ENCODE results near the gene ADGRL2. TPM values are rescaled to one million over a fixed set of nuclear protein-coding genes. Genes with fewer than 3 reads are reported as not detected.

Gene ADGRL2
- polyA plus RNA-seq, 1 of the 3 experiments (the other 2 are of a cell fraction), result 40.3 TPM

DNA sequence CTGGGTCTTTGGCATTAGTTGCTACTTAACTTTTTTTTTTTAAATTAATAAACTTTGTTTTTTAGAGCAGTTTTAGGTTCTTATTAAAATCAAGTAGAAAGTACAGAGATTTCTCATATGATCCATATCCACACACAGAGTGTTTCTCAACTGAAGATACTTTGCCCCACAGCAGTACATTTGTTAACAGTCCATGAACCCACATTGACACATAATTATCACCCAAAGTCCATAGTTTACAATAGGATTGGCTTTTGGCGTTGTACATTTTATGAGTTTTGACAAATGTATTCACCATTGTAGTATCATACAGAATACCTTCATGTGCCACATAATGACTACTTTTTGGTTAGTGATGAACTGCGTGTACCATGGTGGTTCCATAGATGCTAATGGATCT is 106.8 kb downstream of the ADGRL2 start:
- ChIA-PET CTCF (interaction anchor here (0.7 kb wide), 1 partner anchor 1857 kb away, joined by 4 read pairs; no protein-coding TSS in a partner anchor), POLR2A (no interaction called here)
- no peak for DNase-seq
- Histone ChIP-seq H3F3A (replicated peaks; ENCODE audit: insufficient read depth) (no peaks in the 10 kb centered on the region), H2AFZ (ENCODE audit: low read depth) (no peak overlapping the region), H3K79me2 (ENCODE audit: insufficient read depth) (peaks cover 24% of the 10 kb centered on the region), H3K9me2 (no peaks in the 10 kb centered on the region), H3K4me3 (ENCODE audit: low read depth in 2 of 2, low read length in 1 of 2) (no peak overlapping the region), H4K20me1 (ENCODE audit: insufficient read depth) (no peaks in the 10 kb centered on the region), H3K36me3 (replicated peaks in 1 of 2; ENCODE audit: control insufficient read depth in 1 of 2, insufficient read depth in 2 of 2, low read length in 1 of 2) (peaks cover 7 to 13% of the 10 kb centered on the region in 2 experiments), H3K4me1 (ENCODE audit: control insufficient read depth in 1 of 2, insufficient read depth in 2 of 2, low read depth in 1 of 2, low read length in 1 of 2) (no peaks in the 10 kb centered on the region; a peak in 1 of 4 replicates), H3K27ac (ENCODE audit: low read depth in 2 of 2, low read length in 1 of 2) (no peak overlapping the region), H3K4me2 (no peak overlapping the region), H3K9me3 (no peaks in the 10 kb centered on the region), H3K27me3 (ENCODE audit: insufficient read depth) (no peaks in the 10 kb centered on the region), H3K9ac (no peak overlapping the region)
- TF ChIP-seq, protein P1, sequence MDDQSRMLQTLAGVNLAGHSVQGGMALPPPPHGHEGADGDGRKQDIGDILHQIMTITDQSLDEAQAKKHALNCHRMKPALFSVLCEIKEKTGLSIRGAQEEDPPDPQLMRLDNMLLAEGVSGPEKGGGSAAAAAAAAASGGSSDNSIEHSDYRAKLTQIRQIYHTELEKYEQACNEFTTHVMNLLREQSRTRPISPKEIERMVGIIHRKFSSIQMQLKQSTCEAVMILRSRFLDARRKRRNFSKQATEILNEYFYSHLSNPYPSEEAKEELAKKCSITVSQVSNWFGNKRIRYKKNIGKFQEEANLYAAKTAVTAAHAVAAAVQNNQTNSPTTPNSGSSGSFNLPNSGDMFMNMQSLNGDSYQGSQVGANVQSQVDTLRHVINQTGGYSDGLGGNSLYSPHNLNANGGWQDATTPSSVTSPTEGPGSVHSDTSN (IDR thresholded peaks at IDR 0.05), result no peak
- TF ChIP-seq, protein P2, sequence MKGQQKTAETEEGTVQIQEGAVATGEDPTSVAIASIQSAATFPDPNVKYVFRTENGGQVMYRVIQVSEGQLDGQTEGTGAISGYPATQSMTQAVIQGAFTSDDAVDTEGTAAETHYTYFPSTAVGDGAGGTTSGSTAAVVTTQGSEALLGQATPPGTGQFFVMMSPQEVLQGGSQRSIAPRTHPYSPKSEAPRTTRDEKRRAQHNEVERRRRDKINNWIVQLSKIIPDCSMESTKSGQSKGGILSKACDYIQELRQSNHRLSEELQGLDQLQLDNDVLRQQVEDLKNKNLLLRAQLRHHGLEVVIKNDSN (IDR thresholded peaks at IDR 0.05; ENCODE audit: borderline replicate concordance, low read depth), result no peak
- TF ChIP-seq RAD21 (IDR thresholded peaks at IDR 0.05; ENCODE audit: low read length) (no peak), FOXJ3 (CRISPR knock-in tag; IDR thresholded peaks at IDR 0.05) (no peak), POLR2AphosphoS5 (IDR thresholded peaks at IDR 0.05; ENCODE audit: low read depth, low read length) (no peak), JUND (IDR thresholded peaks at IDR 0.05) (no peak), GATA2 (CRISPR knock-in tag; IDR thresholded peaks at IDR 0.05) (no peak), EZH2phosphoT487 (IDR thresholded peaks at IDR 0.05; ENCODE audit: borderline replicate concordance, low read depth) (no peak), CHD2 (IDR thresholded peaks at IDR 0.05; ENCODE audit: low read length, partially characterized antibody) (no peak), FOSL2 (IDR thresholded peaks at IDR 0.05; ENCODE audit: borderline replicate concordance, low read depth) (no peak), TAF1 (IDR thresholded peaks at IDR 0.05; ENCODE audit: borderline replicate concordance, low read depth, low read length) (no peak), SIN3A (IDR thresholded peaks at IDR 0.05; ENCODE audit: borderline replicate concordance, low read depth, low read length) (no peak)
- 93% methylated on average over 2 of the region's 2 CpGs for WGBS (ENCODE audit: low lambda C conversion rate)

DNA sequence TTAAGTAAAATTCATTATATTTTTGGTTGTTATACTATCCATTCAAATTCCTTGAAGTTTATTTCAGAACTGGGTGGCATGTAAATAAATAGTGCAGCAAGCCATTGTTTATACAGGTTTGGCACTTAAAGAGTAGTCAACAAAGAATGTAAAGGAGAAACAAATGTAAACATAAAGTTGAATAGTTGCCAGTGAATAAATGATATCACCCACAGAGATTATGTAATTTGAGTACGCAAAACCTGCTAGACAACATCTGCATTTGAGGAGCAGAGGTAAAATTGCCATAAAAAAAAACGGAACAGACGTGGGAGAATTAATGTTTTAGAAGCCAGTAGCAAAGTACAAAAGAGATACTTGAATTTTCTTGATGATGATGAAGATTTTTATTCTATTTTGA is 111.6 kb downstream of the ADGRL2 start:
- Histone ChIP-seq H3K9me2 (no peaks in the 10 kb centered on the region), H3K79me2 (ENCODE audit: insufficient read depth) (peaks cover 10% of the 10 kb centered on the region)
- 96% methylated on average over 3 of the region's 3 CpGs for WGBS (ENCODE audit: low lambda C conversion rate)

More for the DNA sequence above, 111.6 kb downstream of the ADGRL2 start:
- Histone ChIP-seq H3K9ac (no peak overlapping the region), H3F3A (replicated peaks; ENCODE audit: insufficient read depth) (no peaks in the 10 kb centered on the region), H3K4me3 (ENCODE audit: low read depth in 2 of 2, low read length in 1 of 2) (no peak overlapping the region), H3K27me3 (ENCODE audit: insufficient read depth) (no peaks in the 10 kb centered on the region), H3K4me2 (no peak overlapping the region), H3K9me3 (no peaks in the 10 kb centered on the region), H3K27ac (ENCODE audit: low read depth in 2 of 2, low read length in 1 of 2) (no peak overlapping the region), H3K36me3 (replicated peaks in 1 of 2; ENCODE audit: control insufficient read depth in 1 of 2, insufficient read depth in 2 of 2, low read length in 1 of 2) (peaks cover 3 to 9% of the 10 kb centered on the region in 2 experiments), H3K4me1 (ENCODE audit: control insufficient read depth in 1 of 2, insufficient read depth in 2 of 2, low read depth in 1 of 2, low read length in 1 of 2) (no peaks in the 10 kb centered on the region; a peak in 1 of 4 replicates), H4K20me1 (ENCODE audit: insufficient read depth) (no peaks in the 10 kb centered on the region), H2AFZ (ENCODE audit: low read depth) (no peak overlapping the region)
- DNase-seq, result no peak
- ChIA-PET POLR2A (no interaction called here), CTCF (no interaction called here)
- TF ChIP-seq NRF1 (IDR thresholded peaks at IDR 0.05; ENCODE audit: low read depth, low read length) (no peak), TAF1 (IDR thresholded peaks at IDR 0.05; ENCODE audit: borderline replicate concordance, low read depth, low read length) (no peak), TEAD4 (IDR thresholded peaks at IDR 0.05; ENCODE audit: borderline replicate concordance, insufficient read depth) (no peak), FOSL2 (IDR thresholded peaks at IDR 0.05; ENCODE audit: borderline replicate concordance, low read depth) (no peak), MEF2A (IDR thresholded peaks at IDR 0.05; ENCODE audit: borderline replicate concordance, low read depth) (no peak), SMC3 (IDR thresholded peaks at IDR 0.05; ENCODE audit: low read depth, low read length) (no peak), GATA2 (CRISPR knock-in tag; IDR thresholded peaks at IDR 0.05) (no peak), POLR2AphosphoS5 (IDR thresholded peaks at IDR 0.05; ENCODE audit: low read depth, low read length) (no peak), NFIC (IDR thresholded peaks at IDR 0.05; ENCODE audit: borderline replicate concordance) (no peak), MXI1 (IDR thresholded peaks at IDR 0.05; ENCODE audit: low read depth, low read length) (no peak), FOXJ3 (CRISPR knock-in tag; IDR thresholded peaks at IDR 0.05) (no peak)
- TF ChIP-seq, protein P2 (IDR thresholded peaks at IDR 0.05; ENCODE audit: borderline replicate concordance, low read depth), result no peak
- TF ChIP-seq, protein P3, sequence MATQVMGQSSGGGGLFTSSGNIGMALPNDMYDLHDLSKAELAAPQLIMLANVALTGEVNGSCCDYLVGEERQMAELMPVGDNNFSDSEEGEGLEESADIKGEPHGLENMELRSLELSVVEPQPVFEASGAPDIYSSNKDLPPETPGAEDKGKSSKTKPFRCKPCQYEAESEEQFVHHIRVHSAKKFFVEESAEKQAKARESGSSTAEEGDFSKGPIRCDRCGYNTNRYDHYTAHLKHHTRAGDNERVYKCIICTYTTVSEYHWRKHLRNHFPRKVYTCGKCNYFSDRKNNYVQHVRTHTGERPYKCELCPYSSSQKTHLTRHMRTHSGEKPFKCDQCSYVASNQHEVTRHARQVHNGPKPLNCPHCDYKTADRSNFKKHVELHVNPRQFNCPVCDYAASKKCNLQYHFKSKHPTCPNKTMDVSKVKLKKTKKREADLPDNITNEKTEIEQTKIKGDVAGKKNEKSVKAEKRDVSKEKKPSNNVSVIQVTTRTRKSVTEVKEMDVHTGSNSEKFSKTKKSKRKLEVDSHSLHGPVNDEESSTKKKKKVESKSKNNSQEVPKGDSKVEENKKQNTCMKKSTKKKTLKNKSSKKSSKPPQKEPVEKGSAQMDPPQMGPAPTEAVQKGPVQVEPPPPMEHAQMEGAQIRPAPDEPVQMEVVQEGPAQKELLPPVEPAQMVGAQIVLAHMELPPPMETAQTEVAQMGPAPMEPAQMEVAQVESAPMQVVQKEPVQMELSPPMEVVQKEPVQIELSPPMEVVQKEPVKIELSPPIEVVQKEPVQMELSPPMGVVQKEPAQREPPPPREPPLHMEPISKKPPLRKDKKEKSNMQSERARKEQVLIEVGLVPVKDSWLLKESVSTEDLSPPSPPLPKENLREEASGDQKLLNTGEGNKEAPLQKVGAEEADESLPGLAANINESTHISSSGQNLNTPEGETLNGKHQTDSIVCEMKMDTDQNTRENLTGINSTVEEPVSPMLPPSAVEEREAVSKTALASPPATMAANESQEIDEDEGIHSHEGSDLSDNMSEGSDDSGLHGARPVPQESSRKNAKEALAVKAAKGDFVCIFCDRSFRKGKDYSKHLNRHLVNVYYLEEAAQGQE (IDR thresholded peaks at IDR 0.05; ENCODE audit: low read depth, low read length), result no peak
- TF ChIP-seq, protein P1 (IDR thresholded peaks at IDR 0.05), result no peak

Data from SK-N-SH (cell line).